Measurements from ENCODE around the gene TTLL6.

DNA sequence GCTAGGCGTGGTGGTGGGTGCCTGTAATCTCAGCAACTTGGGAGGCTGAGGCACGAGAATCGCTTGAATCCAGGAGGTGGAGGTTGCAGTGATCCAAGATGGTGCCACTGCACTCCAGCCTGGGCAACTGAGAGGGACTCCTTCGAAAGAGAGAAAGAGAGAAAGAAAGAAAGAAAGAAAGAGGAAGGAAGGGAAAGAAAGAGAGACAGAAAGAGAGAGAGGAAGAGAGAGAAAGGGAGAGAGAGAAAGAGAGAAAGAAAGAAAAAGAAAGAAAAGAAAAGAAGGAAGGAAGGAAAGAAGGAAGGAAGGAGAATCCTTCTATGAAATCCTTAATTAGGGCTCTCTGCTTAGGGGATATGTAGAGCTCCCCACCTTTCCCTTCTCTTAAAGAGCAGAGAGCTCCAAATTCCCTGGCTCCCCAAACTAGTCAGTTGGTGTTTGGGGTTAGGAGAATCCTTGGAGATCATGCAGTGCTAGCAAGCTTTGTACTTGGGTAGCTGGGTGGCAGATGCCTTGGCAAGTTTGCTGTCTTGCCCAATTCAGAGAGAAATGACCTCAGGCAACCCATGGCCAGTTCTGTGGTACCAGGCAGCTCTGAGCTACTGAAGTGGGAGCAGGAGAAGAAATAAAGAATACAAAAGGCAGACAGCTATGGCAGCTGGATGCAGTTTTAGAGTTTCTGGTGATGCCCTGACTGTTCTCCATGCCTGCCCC lies 79.5 kb downstream of the TTLL6 start:
- TF ChIP-seq ZNF335 (tag by site-specific recombination; conservative IDR thresholded peaks at IDR 0.05): no peak
- no peak for TF ChIP-seq PATZ1 (tag by site-specific recombination; IDR thresholded peaks at IDR 0.05)
- no peak for TF ChIP-seq ZBTB1 (tag by site-specific recombination; IDR thresholded peaks at IDR 0.05)
- TF ChIP-seq ZNF610 (tag by site-specific recombination; IDR thresholded peaks at IDR 0.05; ENCODE audit: borderline replicate concordance): no peak
- no peak for TF ChIP-seq ZNF10 (tag by site-specific recombination; IDR thresholded peaks at IDR 0.05)

All from HEK293 (cell line).